RPMI8226 (cell line): ENCODE measurements around the gene TAGAP.
"Not testable (repeated sequence)": the region's sequence is repeated elsewhere in the genome, so short reads cannot be mapped to it uniquely, and the experiment has no call there.

ENCODE experiments used
- DNase-seq: peaks from one replicate; pipeline ENCODE4 v3.0.0-alpha.2; 2015

Gene TAGAP

GRCh38 chr6:159043251-159043650 is 1.5 kb downstream of the TAGAP start:
- no peak for DNase-seq

- DNase-seq = no peak
These were observed 2.0 kb downstream of the TAGAP start for GRCh38 chr6:159042826-159043181.

- peak; percentile 87 for DNase-seq
These were observed 2.6 kb downstream of the TAGAP start for GRCh38 chr6:159042003-159042825.

- no peak for DNase-seq
These were observed 3.6 kb downstream of the TAGAP start for GRCh38 chr6:159041181-159041580.

- DNase-seq = no peak
These were observed 4.9 kb downstream of the TAGAP start for GRCh38 chr6:159039885-159040258.

GRCh38 chr6:159038914-159039884 is 5.6 kb downstream of the TAGAP start:
- DNase-seq = peak; percentile 85

- DNase-seq = peak; percentile 59
These were observed 6.5 kb downstream of the TAGAP start for GRCh38 chr6:159038318-159038717.

GRCh38 chr6:159037756-159038290 is 7.0 kb downstream of the TAGAP start:
- no peak for DNase-seq

GRCh38 chr6:159036673-159037072 is 8.1 kb downstream of the TAGAP start:
- DNase-seq = no peak

GRCh38 chr6:159035891-159036290 is 8.9 kb downstream of the TAGAP start:
- no peak for DNase-seq

- peak; percentile 14 for DNase-seq
These were observed 11.4 kb downstream of the TAGAP start for GRCh38 chr6:159033160-159034049.

GRCh38 chr6:159031846-159032245 is 12.9 kb downstream of the TAGAP start:
- DNase-seq = no peak

GRCh38 chr6:159030168-159030567 is 14.6 kb downstream of the TAGAP start:
- DNase-seq = no peak

- DNase-seq = not testable (repeated sequence)
These were observed 19.6 kb downstream of the TAGAP start for GRCh38 chr6:159025224-159025623.

GRCh38 chr6:159023893-159024292 is 20.9 kb downstream of the TAGAP start:
- no peak for DNase-seq

GRCh38 chr6:159020011-159020410 is 24.8 kb downstream of the TAGAP start:
- DNase-seq = no peak

- no peak for DNase-seq
These were observed 26.8 kb downstream of the TAGAP start for GRCh38 chr6:159017757-159018559.

GRCh38 chr6:159014406-159014805 is 30.4 kb downstream of the TAGAP start:
- DNase-seq = no peak

- no peak for DNase-seq
These were observed 31.6 kb downstream of the TAGAP start for GRCh38 chr6:159013229-159013628.

GRCh38 chr6:159012201-159012600 is 32.6 kb downstream of the TAGAP start:
- no peak for DNase-seq

- not testable (repeated sequence) for DNase-seq
These were observed 34.7 kb downstream of the TAGAP start for GRCh38 chr6:159010037-159010612.
